Caco-2 (cell line): ENCODE data around the gene HSDL1. TPM values are rescaled to one million over a fixed set of nuclear protein-coding genes. Genes with fewer than 3 reads are reported as not detected.

Experiments
- BruUV-seq: library from RNA; stranded (reverse); fragments of 400-500 nt; replicated peaks from 2 replicates; lab custom pipeline; 2021; lab: Mats Ljungman, UMichigan
- CTCF ChIA-PET: fragments of 300-600 bp; sonication (Branson Sonifier 250); formaldehyde crosslinking; loops from one replicate; lab custom pipeline; 2022; ENCODE audit warnings: antibody characterized with exemption; lab: Charles Lee
- POLR2A ChIA-PET: fragments of 300-600 bp; sonication (Branson Sonifier 250); formaldehyde crosslinking; loops from one replicate; lab custom pipeline; 2022; ENCODE audit warnings: antibody characterized with exemption; lab: Charles Lee
- DNase-seq, 2 experiments: peaks; one replicate each; pipeline versions ENCODE4 v3.0.0 to v3.0.0-alpha.2; 2020 to 2022
- H3K27me3 ChIP-seq: replicated peaks from 2 replicates; pipeline ENCODE4 v1.6.0; 2011; ENCODE audit warnings: low read length; ENCODE audit not compliant: control insufficient read depth, insufficient read depth
- H3K36me3 ChIP-seq: 2 replicates; pipeline ENCODE4 v1.5.1; 2011; ENCODE audit warnings: low read length; ENCODE audit not compliant: control insufficient read depth, insufficient read depth
- H3K4me1 ChIP-seq: fragments of 250-450 bp; sonication (Bioruptor Pico); 2 replicates; pipeline ENCODE4 v1.5.1; 2020; ENCODE audit warnings: mild to moderate bottlenecking
- H3K4me3 ChIP-seq: 2 replicates; pipeline ENCODE4 v1.5.1; 2011; ENCODE audit warnings: low read depth, mild to moderate bottlenecking, control low read depth, low read length
- H3K9me3 ChIP-seq: fragments of 250-450 bp; sonication (Bioruptor Pico); 2 replicates; pipeline ENCODE4 v1.5.1; 2020; ENCODE audit warnings: mild to moderate bottlenecking, moderate library complexity
- H3K27ac Mint-ChIP-seq: one replicate; pipeline ENCODE4 v1.8.0; 2022; ENCODE audit warnings: mixed read lengths; ENCODE audit not compliant: unreplicated experiment
- H3K27me3 Mint-ChIP-seq: one replicate; pipeline ENCODE4 v1.8.0; 2022; ENCODE audit warnings: mixed read lengths; ENCODE audit not compliant: insufficient read depth, unreplicated experiment
- H3K36me3 Mint-ChIP-seq: one replicate; pipeline ENCODE4 v1.8.0; 2022; ENCODE audit warnings: mild to moderate bottlenecking, mixed read lengths; ENCODE audit not compliant: insufficient read depth, unreplicated experiment
- H3K4me1 Mint-ChIP-seq: one replicate; pipeline ENCODE4 v1.8.0; 2022; ENCODE audit warnings: low read depth, mixed read lengths; ENCODE audit not compliant: unreplicated experiment
- H3K4me3 Mint-ChIP-seq: one replicate; pipeline ENCODE4 v1.8.0; 2022; ENCODE audit warnings: mild to moderate bottlenecking, moderate library complexity, mixed read lengths; ENCODE audit not compliant: unreplicated experiment
- H3K9me3 Mint-ChIP-seq: one replicate; pipeline ENCODE4 v1.8.0; 2022; ENCODE audit warnings: mixed read lengths; ENCODE audit not compliant: unreplicated experiment
- intact Hi-C: fragments of 100-400 bp; cut with micrococcal nuclease; formaldehyde crosslinking; loops from one replicate; pipeline ENCODE4 v1.10.0; 2022; ENCODE audit not compliant: unreplicated experiment
- total RNA-seq: library from RNA; stranded (reverse); gene quantifications from 2 replicates; pipeline ENCODE4 v1.2.3, GENCODE V29; 2022
- TF ChIP-seq, protein P1 (sequence below), 2 experiments: fragments of 200-600 bp in 1 of 2; IDR thresholded peaks; 1 replicate in 1 of 2; 2 replicates in 1 of 2; pipeline versions ENCODE4 v1.5.1 to v1.8.0; 2011 to 2022; ENCODE audit warnings: antibody characterized with exemption in 1 of 2, control low read depth in 1 of 2, inconsistent platforms in 1 of 2, low read depth in 1 of 2, low read length in 1 of 2, mild to moderate bottlenecking in 1 of 2, moderate library complexity in 1 of 2; ENCODE audit not compliant: insufficient read depth in 1 of 2, severe bottlenecking in 1 of 2, unreplicated experiment in 1 of 2

The HSDL1 gene
- total RNA-seq, 1 experiment from 2014 or later: 23.7 TPM

DNA sequence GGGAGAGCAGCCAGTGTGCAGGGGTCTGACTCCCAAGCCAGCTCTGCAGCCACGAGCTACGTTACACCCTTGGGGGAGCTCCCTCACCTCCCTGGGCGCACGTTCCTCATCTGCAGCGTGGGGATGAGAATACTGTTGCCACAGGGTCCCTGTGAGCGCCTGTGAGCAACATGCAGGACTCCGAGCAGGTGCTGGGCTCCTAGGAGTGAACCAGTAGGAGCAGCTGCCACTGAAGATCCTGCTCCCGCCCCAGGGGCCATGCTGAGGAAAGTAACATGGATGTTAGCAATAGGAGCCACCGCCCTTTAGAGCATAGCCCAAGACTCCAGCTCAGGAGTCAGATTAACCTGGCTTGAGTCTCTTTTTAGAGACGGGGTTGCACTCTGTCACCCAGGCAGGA is 16.1 kb upstream of the HSDL1 start:
- Histone ChIP-seq H3K4me1 (no peaks in the 10 kb centered on the region), H3K4me3 (no peak overlapping the region), H3K36me3 (no peaks in the 10 kb centered on the region), H3K27me3 (no peaks in the 10 kb centered on the region), H3K9me3 (no peaks in the 10 kb centered on the region)
- BruUV-seq: no TSS peak
- POLR2A ChIA-PET: no interaction called here
- H3K9me3 Mint-ChIP-seq: no peaks in the 10 kb centered on the region
- intact Hi-C loops: no loop called here
- H3K27ac Mint-ChIP-seq: no peak overlapping the region
- DNase-seq: no peak
- CTCF ChIA-PET: interaction anchor here (0.7 to 1.5 kb wide), 3 partner anchors 14 to 81 kb away, joined by 3 to 10 read pairs (median 4); partner anchors contain the start of gene TAF1C
- no peaks in the 10 kb centered on the region for H3K36me3 Mint-ChIP-seq
- TF ChIP-seq, protein P1, sequence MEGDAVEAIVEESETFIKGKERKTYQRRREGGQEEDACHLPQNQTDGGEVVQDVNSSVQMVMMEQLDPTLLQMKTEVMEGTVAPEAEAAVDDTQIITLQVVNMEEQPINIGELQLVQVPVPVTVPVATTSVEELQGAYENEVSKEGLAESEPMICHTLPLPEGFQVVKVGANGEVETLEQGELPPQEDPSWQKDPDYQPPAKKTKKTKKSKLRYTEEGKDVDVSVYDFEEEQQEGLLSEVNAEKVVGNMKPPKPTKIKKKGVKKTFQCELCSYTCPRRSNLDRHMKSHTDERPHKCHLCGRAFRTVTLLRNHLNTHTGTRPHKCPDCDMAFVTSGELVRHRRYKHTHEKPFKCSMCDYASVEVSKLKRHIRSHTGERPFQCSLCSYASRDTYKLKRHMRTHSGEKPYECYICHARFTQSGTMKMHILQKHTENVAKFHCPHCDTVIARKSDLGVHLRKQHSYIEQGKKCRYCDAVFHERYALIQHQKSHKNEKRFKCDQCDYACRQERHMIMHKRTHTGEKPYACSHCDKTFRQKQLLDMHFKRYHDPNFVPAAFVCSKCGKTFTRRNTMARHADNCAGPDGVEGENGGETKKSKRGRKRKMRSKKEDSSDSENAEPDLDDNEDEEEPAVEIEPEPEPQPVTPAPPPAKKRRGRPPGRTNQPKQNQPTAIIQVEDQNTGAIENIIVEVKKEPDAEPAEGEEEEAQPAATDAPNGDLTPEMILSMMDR (IDR thresholded peaks at IDR 0.05; ENCODE audit: insufficient read depth in 1 of 2, low read depth in 1 of 2, low read length in 1 of 2, severe bottlenecking in 1 of 2, unreplicated experiment in 1 of 2): no peak
- no peaks in the 10 kb centered on the region for H3K4me1 Mint-ChIP-seq
- H3K4me3 Mint-ChIP-seq: no peak overlapping the region
- H3K27me3 Mint-ChIP-seq: peaks cover 30% of the 10 kb centered on the region

DNA sequence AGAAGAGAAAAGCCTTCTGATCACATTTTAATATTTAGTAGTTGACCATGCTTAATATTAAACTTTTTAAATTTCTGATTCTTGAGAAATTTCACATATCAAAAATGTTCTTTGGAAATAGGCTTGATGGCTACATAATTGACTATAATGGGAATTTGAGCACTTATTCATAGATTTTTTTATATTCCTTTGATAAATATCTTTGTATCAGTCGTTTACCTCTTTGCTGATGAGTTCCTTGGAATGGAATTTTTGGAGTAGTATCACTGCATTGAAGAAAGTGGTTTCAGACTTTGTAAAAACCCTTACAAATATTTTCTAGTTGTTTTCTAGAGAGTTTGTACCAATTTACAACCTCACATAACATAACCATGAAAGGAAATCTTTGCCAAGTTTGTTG is 14.8 kb upstream of the HSDL1 start:
- Mint-ChIP-seq H3K27me3 (peaks cover 30% of the 10 kb centered on the region), H3K4me3 (no peak overlapping the region), H3K27ac (no peak overlapping the region), H3K4me1 (no peaks in the 10 kb centered on the region), H3K9me3 (no peaks in the 10 kb centered on the region), H3K36me3 (no peaks in the 10 kb centered on the region)
- no peak overlapping the region for H3K4me3 ChIP-seq
- H3K36me3 ChIP-seq: no peaks in the 10 kb centered on the region
- no TSS peak for BruUV-seq
- H3K9me3 ChIP-seq: no peaks in the 10 kb centered on the region
- ChIA-PET CTCF (no interaction called here), POLR2A (no interaction called here)
- no peak for DNase-seq
- no peaks in the 10 kb centered on the region for H3K4me1 ChIP-seq
- TF ChIP-seq, protein P1 (IDR thresholded peaks at IDR 0.05; ENCODE audit: insufficient read depth in 1 of 2, low read depth in 1 of 2, low read length in 1 of 2, severe bottlenecking in 1 of 2, unreplicated experiment in 1 of 2): no peak
- intact Hi-C loops: no loop called here
- H3K27me3 ChIP-seq: no peaks in the 10 kb centered on the region

DNA sequence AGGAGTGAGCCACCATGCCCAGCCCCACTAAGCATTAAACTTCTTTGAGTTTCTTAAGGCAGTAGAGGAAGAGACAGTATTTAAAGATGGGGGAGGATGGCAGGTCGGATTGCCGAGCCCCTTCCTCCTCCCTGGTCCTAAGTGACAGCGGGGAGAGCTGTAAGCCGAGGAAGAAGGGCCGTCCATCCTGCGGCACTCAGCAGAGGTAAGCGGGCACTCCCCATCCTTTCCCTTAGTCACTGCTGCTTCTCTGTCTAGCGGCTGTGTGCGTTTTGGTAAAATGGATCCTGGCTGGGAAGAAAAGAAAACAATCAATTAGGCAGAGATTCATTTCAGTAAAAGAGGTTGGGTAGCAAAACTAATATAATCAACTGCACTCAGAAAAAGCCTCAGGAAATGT is 14.0 kb upstream of the HSDL1 start:
- no peaks in the 10 kb centered on the region for H3K4me1 Mint-ChIP-seq
- no peaks in the 10 kb centered on the region for H3K9me3 Mint-ChIP-seq
- peaks cover 26% of the 10 kb centered on the region for H3K27me3 Mint-ChIP-seq
- ChIA-PET POLR2A (no interaction called here), CTCF (interaction anchor here (0.6 kb wide), 1 partner anchor 119 kb away, joined by 3 read pairs; no protein-coding TSS in a partner anchor)
- H3K4me1 ChIP-seq: no peaks in the 10 kb centered on the region
- DNase-seq: no peak
- no peaks in the 10 kb centered on the region for H3K9me3 ChIP-seq
- TF ChIP-seq, protein P1 (IDR thresholded peaks at IDR 0.05; ENCODE audit: insufficient read depth in 1 of 2, low read depth in 1 of 2, low read length in 1 of 2, severe bottlenecking in 1 of 2, unreplicated experiment in 1 of 2): no peak
- H3K27me3 ChIP-seq: no peaks in the 10 kb centered on the region
- no peak overlapping the region for H3K4me3 Mint-ChIP-seq
- no peaks in the 10 kb centered on the region for H3K36me3 ChIP-seq
- no peak overlapping the region for H3K27ac Mint-ChIP-seq
- intact Hi-C loops: no loop called here
- H3K36me3 Mint-ChIP-seq: no peaks in the 10 kb centered on the region
- no TSS peak for BruUV-seq
- H3K4me3 ChIP-seq: no peak overlapping the region
